Trophoblast cell (in vitro differentiated cells and primary cell): ENCODE data around the gene ACSL1.

Experiments used
- DNase-seq, 2 donors: peaks; one replicate each; pipeline ENCODE4 v3.0.0-alpha.2; 2016
- H2AFZ ChIP-seq: 2 replicates; pipeline ENCODE4 v1.6.1; 2013; ENCODE audit warnings: low read length, moderate library complexity, mild to moderate bottlenecking; ENCODE audit not compliant: insufficient read depth, poor library complexity
- H2AK5ac ChIP-seq: 2 replicates; pipeline ENCODE4 v1.6.1; 2013; ENCODE audit warnings: mild to moderate bottlenecking, low read length
- H2BK120ac ChIP-seq: 2 replicates; pipeline ENCODE4 v1.6.1; 2013; ENCODE audit warnings: low read length, mild to moderate bottlenecking, moderate library complexity; ENCODE audit not compliant: insufficient read depth, poor library complexity
- H2BK12ac ChIP-seq: 2 replicates; pipeline ENCODE4 v1.6.1; 2013; ENCODE audit warnings: mild to moderate bottlenecking, low read length, moderate library complexity
- H2BK5ac ChIP-seq: 2 replicates; pipeline ENCODE4 v1.6.1; 2013; ENCODE audit warnings: low read length, low read depth, moderate library complexity, mild to moderate bottlenecking; ENCODE audit not compliant: poor library complexity
- H3K14ac ChIP-seq: 2 replicates; pipeline ENCODE4 v1.6.1; 2013; ENCODE audit warnings: mild to moderate bottlenecking, low read length
- H3K18ac ChIP-seq: 2 replicates; pipeline ENCODE4 v1.6.1; 2013; ENCODE audit warnings: mild to moderate bottlenecking, low read length
- H3K23ac ChIP-seq: 2 replicates; pipeline ENCODE4 v1.6.1; 2013; ENCODE audit warnings: low read length
- H3K27ac ChIP-seq: 2 replicates; pipeline ENCODE4 v1.5.1; 2013; ENCODE audit warnings: low read depth, mild to moderate bottlenecking, inconsistent platforms, low read length, moderate library complexity
- H3K27me3 ChIP-seq: 2 replicates; pipeline ENCODE4 v1.6.1; 2013; ENCODE audit warnings: inconsistent platforms, mild to moderate bottlenecking, low read length, moderate library complexity; ENCODE audit not compliant: insufficient read depth
- H3K36me3 ChIP-seq, 2 experiments: 1 replicate in 1 of 2; 2 replicates in 1 of 2; pipeline ENCODE4 v1.6.1; 2013; ENCODE audit warnings: low read length in 2 of 2, mild to moderate bottlenecking in 2 of 2, moderate library complexity in 1 of 2; ENCODE audit not compliant: insufficient read depth in 2 of 2, control insufficient read depth in 1 of 2
- H3K4ac ChIP-seq: 2 replicates; pipeline ENCODE4 v1.6.1; 2013; ENCODE audit warnings: low read depth, mild to moderate bottlenecking, low read length, moderate library complexity
- H3K4me1 ChIP-seq, 2 experiments: 1 replicate in 1 of 2; 2 replicates in 1 of 2; pipeline ENCODE4 v1.6.1; 2013; ENCODE audit warnings: low read length in 2 of 2, mild to moderate bottlenecking in 2 of 2, moderate library complexity in 1 of 2; ENCODE audit not compliant: insufficient read depth in 2 of 2, control insufficient read depth in 1 of 2
- H3K4me2 ChIP-seq: 2 replicates; pipeline ENCODE4 v1.6.1; 2013; ENCODE audit warnings: inconsistent platforms, mild to moderate bottlenecking, low read length, moderate library complexity
- H3K4me3 ChIP-seq: 2 replicates; pipeline ENCODE4 v1.5.1; 2013; ENCODE audit warnings: mild to moderate bottlenecking, low read depth, low read length, inconsistent platforms
- H3K79me1 ChIP-seq: one replicate; pipeline ENCODE4 v1.6.1; 2013; ENCODE audit warnings: low read length
- H3K79me2 ChIP-seq: 2 replicates; pipeline ENCODE4 v1.6.1; 2013; ENCODE audit warnings: low read length, mild to moderate bottlenecking; ENCODE audit not compliant: control insufficient read depth, insufficient read depth, poor library complexity
- H3K9ac ChIP-seq: 2 replicates; pipeline ENCODE4 v1.6.1; 2013; ENCODE audit warnings: mild to moderate bottlenecking, low read length
- H3K9me3 ChIP-seq: 2 replicates; pipeline ENCODE4 v1.6.1; 2013; ENCODE audit warnings: low read depth, mild to moderate bottlenecking, control low read depth, inconsistent platforms, low read length; ENCODE audit not compliant: insufficient read depth
- H4K12ac ChIP-seq: 2 replicates; pipeline ENCODE4 v1.6.1; 2013; ENCODE audit warnings: low read depth, mild to moderate bottlenecking, low read length, moderate library complexity
- H4K8ac ChIP-seq: 2 replicates; pipeline ENCODE4 v1.6.1; 2013; ENCODE audit warnings: low read depth, mild to moderate bottlenecking, low read length, moderate library complexity
- H4K91ac ChIP-seq: one replicate; pipeline ENCODE4 v1.6.1; 2013; ENCODE audit warnings: low read depth, mild to moderate bottlenecking, low read length, moderate library complexity
- WGBS: extraction: QIAGEN DNeasy Blood & Tissue Kit; methylation state at CpG from one replicate; pipeline ENCODE4 v1.1.7; 2013; ENCODE audit warnings: missing lambda C conversion rate; ENCODE audit not compliant: insufficient read length, insufficient coverage; ENCODE audit errors: extremely low coverage; 5-methylcytosine and 5-hydroxymethylcytosine counted together

Gene ACSL1

GRCh38 chr4:184764601-184765000 lies 61.2 kb downstream of the ACSL1 start:
- Histone ChIP-seq H4K8ac (no peak overlapping the region), H3K14ac (no peak overlapping the region)
- DNase-seq = no peak

GRCh38 chr4:184763150-184763780 lies 62.5 kb downstream of the ACSL1 start:
- Histone ChIP-seq H3K9ac (no peak overlapping the region), H3K27ac (no peak overlapping the region), H2BK120ac (no peak overlapping the region), H3K4me1 (peaks cover 0 to 2% of the 10 kb centered on the region in 2 experiments), H2AFZ (no peak overlapping the region), H3K27me3 (no peaks in the 10 kb centered on the region), H3K79me2 (no peaks in the 10 kb centered on the region), H2BK5ac (no peak overlapping the region), H2AK5ac (no peak overlapping the region), H4K12ac (no peak overlapping the region), H3K4ac (no peak overlapping the region), H2BK12ac (no peak overlapping the region), H3K79me1 (no peaks in the 10 kb centered on the region), H3K14ac (no peak overlapping the region), H3K4me3 (no peak overlapping the region), H3K18ac (no peak overlapping the region), H3K36me3 (peaks cover 0 to 2% of the 10 kb centered on the region in 2 experiments), H3K23ac (no peak overlapping the region), H4K8ac (no peak overlapping the region), H3K4me2 (no peak overlapping the region), H3K9me3 (peaks cover 3% of the 10 kb centered on the region), H4K91ac (no peak overlapping the region)
- no peak for DNase-seq
- no CpG with 5 or more reads among the region's 14 CpGs for WGBS

More at GRCh38 chr4:184764601-184765000, 61.2 kb downstream of the ACSL1 start:
- H3K23ac ChIP-seq = no peak overlapping the region
- H4K12ac ChIP-seq = no peak overlapping the region
- no CpG with 5 or more reads among the region's 4 CpGs for WGBS
- no peaks in the 10 kb centered on the region for H3K79me1 ChIP-seq
- no peaks in the 10 kb centered on the region for H3K79me2 ChIP-seq
- no peak overlapping the region for H2AK5ac ChIP-seq
- H3K18ac ChIP-seq = no peak overlapping the region
- H2BK12ac ChIP-seq = no peak overlapping the region
- H3K9me3 ChIP-seq = peaks cover 3% of the 10 kb centered on the region
- H2BK120ac ChIP-seq = no peak overlapping the region
- no peak overlapping the region for H2BK5ac ChIP-seq
- H2AFZ ChIP-seq = no peak overlapping the region
- no peak overlapping the region for H3K4me3 ChIP-seq
- H3K4ac ChIP-seq = no peak overlapping the region
- H3K27me3 ChIP-seq = no peaks in the 10 kb centered on the region
- H3K36me3 ChIP-seq = peaks cover 0 to 2% of the 10 kb centered on the region in 2 experiments
- H3K4me2 ChIP-seq = no peak overlapping the region
- H3K9ac ChIP-seq = no peak overlapping the region
- no peak overlapping the region for H4K91ac ChIP-seq
- no peak overlapping the region for H3K27ac ChIP-seq
- peaks cover 0 to 2% of the 10 kb centered on the region in 2 experiments for H3K4me1 ChIP-seq

GRCh38 chr4:184762100-184762499 lies 63.7 kb downstream of the ACSL1 start:
- H3K27me3 ChIP-seq = no peaks in the 10 kb centered on the region
- peaks cover 0 to 2% of the 10 kb centered on the region in 2 experiments for H3K4me1 ChIP-seq
- H3K14ac ChIP-seq = no peak overlapping the region
- H3K79me1 ChIP-seq = no peaks in the 10 kb centered on the region
- H2BK12ac ChIP-seq = no peak overlapping the region
- H3K18ac ChIP-seq = no peak overlapping the region
- H3K4ac ChIP-seq = no peak overlapping the region
- no peak overlapping the region for H3K23ac ChIP-seq
- no peaks in the 10 kb centered on the region for H3K36me3 ChIP-seq
- H3K79me2 ChIP-seq = no peaks in the 10 kb centered on the region
- no peak overlapping the region for H2AK5ac ChIP-seq
- no peak overlapping the region for H2AFZ ChIP-seq
- no peak overlapping the region for H2BK120ac ChIP-seq
- no peak overlapping the region for H3K4me3 ChIP-seq
- H3K9me3 ChIP-seq = peaks cover 3% of the 10 kb centered on the region
- DNase-seq = no peak
- H2BK5ac ChIP-seq = no peak overlapping the region
- no peak overlapping the region for H4K91ac ChIP-seq
- no CpG with 5 or more reads among the region's 5 CpGs for WGBS
- no peak overlapping the region for H3K4me2 ChIP-seq
- no peak overlapping the region for H3K9ac ChIP-seq
- H4K12ac ChIP-seq = no peak overlapping the region
- H3K27ac ChIP-seq = no peak overlapping the region
- H4K8ac ChIP-seq = no peak overlapping the region

DNA sequence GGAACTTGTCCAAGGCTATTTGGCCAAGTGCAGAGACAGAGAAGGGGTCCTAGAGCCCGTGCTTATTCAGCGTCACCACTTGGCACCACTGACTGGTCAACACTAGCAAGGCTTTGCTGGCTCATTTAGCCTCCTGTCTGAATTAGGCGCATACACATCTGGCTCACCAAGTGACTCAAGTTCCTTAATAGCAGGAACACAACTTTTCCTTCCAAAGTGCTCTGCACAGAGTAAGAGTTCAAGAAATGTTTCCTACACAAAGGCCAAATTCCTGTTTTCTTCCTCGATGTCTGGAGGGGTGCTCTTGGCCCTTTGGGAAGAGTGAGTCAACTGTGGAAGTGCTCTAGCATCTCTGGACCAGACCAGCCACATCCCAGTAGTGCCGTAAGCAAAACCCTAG lies 65.1 kb downstream of the ACSL1 start:
- no peaks in the 10 kb centered on the region for H3K27me3 ChIP-seq
- H3K27ac ChIP-seq = no peak overlapping the region
- no peaks in the 10 kb centered on the region for H3K79me2 ChIP-seq
- H3K36me3 ChIP-seq = no peaks in the 10 kb centered on the region
- H3K4me1 ChIP-seq = peaks cover 3 to 5% of the 10 kb centered on the region in 2 experiments
- H3K23ac ChIP-seq = no peak overlapping the region
- no peak overlapping the region for H3K4me3 ChIP-seq
- no peak overlapping the region for H2BK12ac ChIP-seq
- H2BK5ac ChIP-seq = no peak overlapping the region
- H2AFZ ChIP-seq = no peak overlapping the region
- no peaks in the 10 kb centered on the region for H3K79me1 ChIP-seq
- H3K9ac ChIP-seq = no peak overlapping the region
- no CpG with 5 or more reads among the region's 5 CpGs for WGBS
- H3K4ac ChIP-seq = no peak overlapping the region
- H4K12ac ChIP-seq = no peak overlapping the region
- peaks cover 3% of the 10 kb centered on the region for H3K9me3 ChIP-seq
- H4K8ac ChIP-seq = no peak overlapping the region
- no peak overlapping the region for H2BK120ac ChIP-seq
- no peak overlapping the region for H3K14ac ChIP-seq
- H3K4me2 ChIP-seq = no peak overlapping the region
- no peak overlapping the region for H2AK5ac ChIP-seq
- H3K18ac ChIP-seq = no peak overlapping the region
- DNase-seq = no peak
- no peak overlapping the region for H4K91ac ChIP-seq
